ENCODE measurements around the gene ZMPSTE24. TPM values are rescaled to one million over a fixed set of nuclear protein-coding genes. Genes with fewer than 3 reads are reported as not detected.

Gene ZMPSTE24
- total RNA-seq, 1 experiment from 2014 or later: 31.3 TPM

DNA sequence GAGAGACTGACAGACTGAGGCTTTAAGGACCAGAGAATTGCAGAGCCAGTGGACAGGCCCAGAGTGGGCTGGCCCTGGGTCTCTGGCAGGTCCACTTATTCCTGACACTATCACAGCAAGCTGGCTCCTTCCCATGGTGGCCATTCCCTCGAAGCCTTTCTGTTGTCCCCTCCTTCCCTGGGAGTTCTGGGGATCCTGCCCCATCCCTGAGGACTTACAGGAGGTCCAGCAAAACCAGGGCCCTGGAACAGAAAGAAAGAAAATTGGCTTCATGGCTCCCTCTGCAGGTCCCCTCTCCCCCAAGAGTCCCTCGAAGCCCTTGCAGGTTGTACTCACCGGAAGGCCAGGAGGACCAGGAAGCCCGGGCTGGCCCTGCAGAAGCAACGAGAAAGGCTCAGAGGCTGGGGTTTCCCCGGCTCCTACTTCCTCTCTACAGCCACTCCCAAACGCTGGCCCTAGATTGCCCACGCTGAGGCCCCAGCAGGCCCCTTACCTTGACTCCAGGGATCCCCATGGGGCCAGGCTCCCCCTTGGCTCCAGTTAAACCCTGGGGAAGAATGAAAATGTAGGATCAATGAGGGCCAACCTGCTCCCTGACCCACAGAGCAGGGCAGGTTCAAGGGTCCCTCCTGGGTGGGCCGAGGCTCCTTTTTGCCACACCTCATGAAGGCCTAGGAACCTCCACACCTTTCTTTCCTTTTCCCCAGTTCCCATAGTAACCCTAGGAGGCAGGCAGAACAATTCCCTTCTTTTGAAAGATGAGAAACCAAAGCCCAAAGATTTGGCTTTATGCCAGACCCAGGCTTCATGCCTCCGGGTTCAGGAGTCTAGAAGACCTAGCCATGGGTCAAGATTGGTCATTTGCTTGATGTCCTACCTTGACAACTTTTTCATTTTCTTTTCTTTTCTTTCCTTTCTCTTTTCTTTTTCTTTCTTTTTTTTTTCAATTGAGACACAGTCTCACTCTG, 54.5 kb downstream of the ZMPSTE24 start:
- Mint-ChIP-seq H3K9me3 (ENCODE audit: unreplicated experiment) (no peaks in the 10 kb centered on the region), H3K27me3 (ENCODE audit: insufficient read depth, unreplicated experiment) (peaks cover 21% of the 10 kb centered on the region), H3K4me1 (ENCODE audit: insufficient read depth, unreplicated experiment) (peaks cover 2% of the 10 kb centered on the region), H3K4me3 (ENCODE audit: unreplicated experiment) (no peak overlapping the region), H3K36me3 (ENCODE audit: insufficient read depth, unreplicated experiment) (no peaks in the 10 kb centered on the region), H3K27ac (ENCODE audit: low read depth, unreplicated experiment) (no peak overlapping the region)
- TF ChIP-seq, protein P1, sequence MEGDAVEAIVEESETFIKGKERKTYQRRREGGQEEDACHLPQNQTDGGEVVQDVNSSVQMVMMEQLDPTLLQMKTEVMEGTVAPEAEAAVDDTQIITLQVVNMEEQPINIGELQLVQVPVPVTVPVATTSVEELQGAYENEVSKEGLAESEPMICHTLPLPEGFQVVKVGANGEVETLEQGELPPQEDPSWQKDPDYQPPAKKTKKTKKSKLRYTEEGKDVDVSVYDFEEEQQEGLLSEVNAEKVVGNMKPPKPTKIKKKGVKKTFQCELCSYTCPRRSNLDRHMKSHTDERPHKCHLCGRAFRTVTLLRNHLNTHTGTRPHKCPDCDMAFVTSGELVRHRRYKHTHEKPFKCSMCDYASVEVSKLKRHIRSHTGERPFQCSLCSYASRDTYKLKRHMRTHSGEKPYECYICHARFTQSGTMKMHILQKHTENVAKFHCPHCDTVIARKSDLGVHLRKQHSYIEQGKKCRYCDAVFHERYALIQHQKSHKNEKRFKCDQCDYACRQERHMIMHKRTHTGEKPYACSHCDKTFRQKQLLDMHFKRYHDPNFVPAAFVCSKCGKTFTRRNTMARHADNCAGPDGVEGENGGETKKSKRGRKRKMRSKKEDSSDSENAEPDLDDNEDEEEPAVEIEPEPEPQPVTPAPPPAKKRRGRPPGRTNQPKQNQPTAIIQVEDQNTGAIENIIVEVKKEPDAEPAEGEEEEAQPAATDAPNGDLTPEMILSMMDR (IDR thresholded peaks at IDR 0.05; ENCODE audit: unreplicated experiment): no peak
- ChIA-PET POLR2A (no interaction called here), CTCF (no interaction called here)
- DNase-seq (ENCODE audit: unreplicated experiment): peak; percentile 28
- no TSS peak for BruUV-seq (replicated peaks)
- intact Hi-C loops (cut with micrococcal nuclease): no loop called here

DNA sequence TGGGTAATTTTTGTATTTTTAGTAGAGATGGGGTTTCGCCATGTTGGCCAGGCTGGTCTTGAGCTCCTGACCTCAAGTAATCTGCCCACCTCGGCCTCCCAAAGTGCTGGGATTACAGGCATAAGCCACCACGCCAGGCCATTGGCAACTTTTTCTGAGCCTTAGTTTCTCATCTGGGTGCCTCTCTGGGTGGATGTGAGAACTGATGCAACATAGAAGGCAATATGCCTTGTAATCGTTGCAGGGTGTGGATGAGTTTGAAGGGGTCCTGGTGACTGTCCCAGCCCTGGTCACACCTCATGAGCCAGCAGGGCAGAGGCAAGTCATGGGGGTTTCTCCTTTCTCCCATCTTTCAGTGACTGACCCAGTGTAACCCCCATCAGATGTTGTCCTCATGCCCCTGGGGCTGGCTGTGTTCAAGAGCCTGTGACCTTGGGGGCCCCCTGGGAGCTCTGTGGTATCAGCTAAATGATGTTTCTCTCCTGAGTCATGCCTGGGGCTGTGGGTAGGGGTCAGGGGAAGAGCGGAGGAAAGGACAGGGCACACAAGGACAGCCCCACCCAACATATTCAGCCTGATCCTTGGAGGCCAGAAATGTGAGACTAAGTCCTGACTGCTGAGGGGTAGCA, 55.4 kb downstream of the ZMPSTE24 start:
- ChIA-PET CTCF (interaction anchor here (0.9 to 3.3 kb wide), 3 partner anchors 22 to 197 kb away, joined by 3 to 18 read pairs (median 4); no protein-coding TSS in a partner anchor), POLR2A (no interaction called here)
- no peak overlapping the region for H3K27ac Mint-ChIP-seq (ENCODE audit: low read depth, unreplicated experiment)
- DNase-seq (ENCODE audit: unreplicated experiment): no peak
- H3K4me1 Mint-ChIP-seq (ENCODE audit: insufficient read depth, unreplicated experiment): peaks cover 7% of the 10 kb centered on the region
- no peak overlapping the region for H3K4me3 Mint-ChIP-seq (ENCODE audit: unreplicated experiment)
- peaks cover 31% of the 10 kb centered on the region for H3K27me3 Mint-ChIP-seq (ENCODE audit: insufficient read depth, unreplicated experiment)
- TF ChIP-seq, protein P1 (IDR thresholded peaks at IDR 0.05; ENCODE audit: unreplicated experiment): no peak
- BruUV-seq (replicated peaks): no TSS peak
- H3K9me3 Mint-ChIP-seq (ENCODE audit: unreplicated experiment): no peaks in the 10 kb centered on the region
- H3K36me3 Mint-ChIP-seq (ENCODE audit: insufficient read depth, unreplicated experiment): no peaks in the 10 kb centered on the region
- intact Hi-C loops (cut with micrococcal nuclease): no loop called here

DNA sequence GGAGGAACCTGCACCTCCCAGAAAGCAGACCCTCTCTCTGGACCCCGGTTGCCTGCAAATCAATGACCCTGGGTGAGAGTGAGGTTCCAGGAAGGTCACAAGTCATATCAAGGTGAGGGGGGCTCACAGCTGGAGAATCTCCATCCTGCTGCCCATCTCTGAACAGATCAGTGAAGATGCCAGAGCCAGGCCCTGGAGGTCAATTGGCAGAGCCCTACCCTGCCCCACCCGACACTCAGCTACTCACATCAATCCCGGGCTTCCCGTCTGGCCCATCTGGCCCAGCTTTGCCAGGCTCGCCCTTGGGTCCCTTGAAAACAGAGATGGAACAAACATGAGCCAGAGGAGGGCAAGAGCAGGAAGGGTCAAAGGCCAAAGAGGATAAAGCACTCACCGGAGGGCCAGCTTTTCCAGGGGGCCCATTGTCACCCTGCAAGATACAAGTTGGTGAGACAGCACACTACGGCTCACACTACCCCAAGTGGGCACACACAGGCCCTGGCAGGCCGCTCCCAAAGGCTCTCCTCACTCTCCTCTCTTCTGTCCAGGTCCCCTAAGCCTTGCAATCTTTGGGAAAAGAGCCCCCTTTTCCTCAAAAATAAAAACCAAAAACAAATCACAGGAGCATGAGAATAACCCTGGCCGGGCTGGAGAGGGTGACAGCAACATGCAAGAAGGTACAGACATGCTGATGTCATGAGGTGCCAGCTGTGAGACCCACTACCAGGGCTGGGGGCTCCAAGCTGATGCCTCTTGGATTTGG, 56.1 kb downstream of the ZMPSTE24 start:
- POLR2A ChIA-PET: no interaction called here

More for the DNA sequence above, 56.1 kb downstream of the ZMPSTE24 start:
- Mint-ChIP-seq H3K36me3 (ENCODE audit: insufficient read depth, unreplicated experiment) (no peaks in the 10 kb centered on the region), H3K27me3 (ENCODE audit: insufficient read depth, unreplicated experiment) (peaks cover 34% of the 10 kb centered on the region), H3K27ac (ENCODE audit: low read depth, unreplicated experiment) (no peak overlapping the region), H3K9me3 (ENCODE audit: unreplicated experiment) (no peaks in the 10 kb centered on the region), H3K4me3 (ENCODE audit: unreplicated experiment) (no peak overlapping the region), H3K4me1 (ENCODE audit: insufficient read depth, unreplicated experiment) (peaks cover 7% of the 10 kb centered on the region)
- BruUV-seq (replicated peaks): no TSS peak
- CTCF ChIA-PET: interaction anchor here (0.6 to 3.3 kb wide), 13 partner anchors 12 to 284 kb away, joined by 3 to 18 read pairs (median 3); no protein-coding TSS in a partner anchor
- TF ChIP-seq, protein P1 (IDR thresholded peaks at IDR 0.05; ENCODE audit: unreplicated experiment): no peak
- DNase-seq (ENCODE audit: unreplicated experiment): no peak
- intact Hi-C loops (cut with micrococcal nuclease): no loop called here
